NCI-H2171 (cell line): ENCODE results near the gene SGMS1.
"Not testable (repeated sequence)": the region's sequence is repeated elsewhere in the genome, so short reads cannot be mapped to it uniquely, and the experiment has no call there.

Experiments
- DNase-seq: peaks from one replicate; lab custom pipeline; 2025; lab: John Stamatoyannopoulos, UW

The SGMS1 gene

GRCh38 chr10:50469288-50469687 lies 154.5 kb downstream of the SGMS1 start:
- DNase-seq: no peak

GRCh38 chr10:50467209-50467608 lies 156.5 kb downstream of the SGMS1 start:
- DNase-seq: no peak

GRCh38 chr10:50464004-50464409 lies 159.7 kb downstream of the SGMS1 start:
- no peak for DNase-seq

GRCh38 chr10:50461834-50462233 lies 161.9 kb downstream of the SGMS1 start:
- DNase-seq: no peak

GRCh38 chr10:50461123-50461522 lies 162.6 kb downstream of the SGMS1 start:
- DNase-seq: no peak

- DNase-seq: no peak
Measured at GRCh38 chr10:50456719-50457118, 167.0 kb downstream of the SGMS1 start.

- DNase-seq: no peak
Measured at GRCh38 chr10:50453940-50454339, 169.8 kb downstream of the SGMS1 start.

- DNase-seq: no peak
Measured at GRCh38 chr10:50452603-50453002, 171.2 kb downstream of the SGMS1 start.

GRCh38 chr10:50447691-50448090 lies 176.1 kb downstream of the SGMS1 start:
- no peak for DNase-seq

GRCh38 chr10:50445777-50446176 lies 178.0 kb downstream of the SGMS1 start:
- not testable (repeated sequence) for DNase-seq

- DNase-seq: no peak
Measured at GRCh38 chr10:50440489-50440888, 183.3 kb downstream of the SGMS1 start.

- DNase-seq: no peak
Measured at GRCh38 chr10:50439806-50440205, 183.9 kb downstream of the SGMS1 start.

- DNase-seq: no peak
Measured at GRCh38 chr10:50439187-50439586, 184.6 kb downstream of the SGMS1 start.

GRCh38 chr10:50438049-50438936 lies 185.5 kb downstream of the SGMS1 start:
- DNase-seq: no peak

- no peak for DNase-seq
Measured at GRCh38 chr10:50437248-50437647, 186.5 kb downstream of the SGMS1 start.

- no peak for DNase-seq
Measured at GRCh38 chr10:50436805-50437204, 187.0 kb downstream of the SGMS1 start.

- no peak for DNase-seq
Measured at GRCh38 chr10:50432211-50433009, 191.3 kb downstream of the SGMS1 start.

GRCh38 chr10:50431791-50432190 lies 192.0 kb downstream of the SGMS1 start:
- DNase-seq: no peak

GRCh38 chr10:50431133-50431532 lies 192.6 kb downstream of the SGMS1 start:
- DNase-seq: no peak

- no peak for DNase-seq
Measured at GRCh38 chr10:50426485-50426884, 197.3 kb downstream of the SGMS1 start.

- DNase-seq: not testable (repeated sequence)
Measured at GRCh38 chr10:50425215-50425614, 198.5 kb downstream of the SGMS1 start.

GRCh38 chr10:50423448-50423847 lies 200.3 kb downstream of the SGMS1 start:
- DNase-seq: no peak

GRCh38 chr10:50422259-50422658 lies 201.5 kb downstream of the SGMS1 start:
- DNase-seq: no peak
